ENCODE results near the gene WDR5B.
"Not testable (repeated sequence)": the region's sequence is repeated elsewhere in the genome, so short reads cannot be mapped to it uniquely, and the experiment has no call there.

WDR5B gene

DNA sequence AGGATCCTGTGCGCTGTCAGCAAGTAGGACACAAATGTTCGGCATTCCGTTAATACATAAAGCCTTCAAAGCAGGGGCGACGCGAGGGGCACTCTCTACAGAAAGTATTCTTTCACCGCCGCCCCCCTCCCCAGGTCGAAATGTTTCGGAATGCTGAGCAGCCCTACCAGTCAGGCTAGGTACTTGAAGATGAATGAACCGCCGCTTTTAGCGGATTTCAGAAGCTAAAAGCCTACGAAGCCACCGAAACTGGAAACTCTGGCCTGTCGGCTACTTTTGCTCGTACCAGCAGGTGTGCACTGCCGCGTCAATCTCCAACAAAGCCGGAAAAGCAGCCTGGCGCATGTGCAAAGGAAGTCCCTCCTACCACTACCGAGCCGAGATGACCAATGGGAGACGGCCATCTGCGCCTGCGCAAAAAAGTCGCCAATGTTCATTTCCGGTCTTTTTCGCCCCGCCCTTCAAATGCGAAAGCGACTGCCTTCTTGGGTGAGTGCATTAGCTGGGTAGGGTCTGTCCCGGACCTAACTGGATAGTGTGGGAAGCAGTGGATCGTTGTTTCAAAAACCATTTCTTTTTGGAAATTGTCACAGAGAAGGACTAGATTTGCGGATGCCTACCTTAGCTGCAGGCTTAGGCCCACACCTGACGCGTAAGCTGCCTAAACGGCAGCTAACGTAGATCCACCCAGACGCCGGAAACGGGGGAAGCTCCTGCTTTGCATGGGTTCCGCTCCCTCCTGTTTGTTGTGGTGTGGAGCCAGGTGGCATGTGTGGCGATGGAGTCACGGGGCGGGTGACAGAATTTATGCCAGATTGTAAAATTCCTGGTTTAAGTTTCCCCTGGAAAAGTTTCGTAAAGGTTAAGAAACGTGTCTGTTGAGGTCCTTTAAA lies at the start of gene WDR5B:
Gene WDR5B (minus strand): TSS at position 301 of the 893 bp plus-strand sequence. CDS start 534 bp downstream, outside the sequence.
- peak; percentile 100 for DNase-seq

DNA sequence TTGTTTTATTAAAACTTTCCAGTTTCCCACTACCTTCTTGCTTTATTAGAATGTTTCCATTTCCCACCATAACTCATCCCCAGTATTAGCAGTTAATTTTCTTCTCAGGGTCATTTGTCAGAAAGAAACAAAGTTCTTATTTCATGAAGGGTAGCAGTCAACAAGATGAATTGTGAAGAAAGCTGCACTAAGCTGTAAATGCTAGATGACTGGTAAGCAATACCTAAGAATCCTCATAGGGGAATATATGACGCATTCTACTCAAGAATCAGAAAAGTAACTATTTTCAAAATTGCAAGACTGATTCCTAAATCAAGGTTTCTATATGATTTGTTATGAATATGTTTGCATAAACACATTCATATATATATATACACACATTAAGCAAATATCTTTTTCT lies 48.8 kb upstream of the WDR5B start:
- DNase-seq = no peak

DNA sequence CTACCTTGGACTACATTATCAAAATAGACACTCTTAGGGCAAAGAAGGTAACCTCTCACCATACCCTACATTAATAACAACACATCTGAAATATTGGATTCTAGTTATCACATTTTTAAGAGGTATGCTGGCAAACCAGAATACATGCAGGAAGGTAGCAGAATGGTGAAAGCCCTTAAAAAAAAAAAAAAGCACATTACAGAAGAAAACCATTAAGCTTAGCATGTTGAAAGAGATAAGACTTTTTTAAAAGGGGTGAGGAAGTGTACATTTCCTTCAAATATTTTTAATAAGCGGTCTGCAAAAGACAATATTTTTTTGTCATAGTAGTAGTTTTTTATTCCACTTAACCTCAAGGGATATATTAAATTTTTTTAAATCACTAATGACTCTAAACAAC lies 46.5 kb upstream of the WDR5B start:
- DNase-seq = no peak

DNA sequence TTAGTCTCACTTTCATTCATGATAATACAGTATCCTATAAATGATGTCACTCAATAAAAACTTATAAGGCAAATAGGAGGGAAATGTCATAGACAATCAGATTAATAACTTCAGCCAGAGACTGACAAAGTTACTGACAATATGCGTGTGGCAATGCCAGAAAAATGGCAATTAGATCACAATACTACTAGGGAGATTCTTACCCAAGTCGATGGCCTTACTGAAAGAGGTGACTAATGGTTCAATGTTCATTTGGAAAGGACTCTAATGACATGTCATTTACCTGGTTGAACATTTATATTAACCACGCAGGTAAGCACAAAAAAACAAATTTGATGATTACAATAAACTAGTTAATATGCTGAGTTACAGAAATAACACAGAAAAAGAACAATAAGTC lies 45.9 kb upstream of the WDR5B start:
- DNase-seq = no peak

DNA sequence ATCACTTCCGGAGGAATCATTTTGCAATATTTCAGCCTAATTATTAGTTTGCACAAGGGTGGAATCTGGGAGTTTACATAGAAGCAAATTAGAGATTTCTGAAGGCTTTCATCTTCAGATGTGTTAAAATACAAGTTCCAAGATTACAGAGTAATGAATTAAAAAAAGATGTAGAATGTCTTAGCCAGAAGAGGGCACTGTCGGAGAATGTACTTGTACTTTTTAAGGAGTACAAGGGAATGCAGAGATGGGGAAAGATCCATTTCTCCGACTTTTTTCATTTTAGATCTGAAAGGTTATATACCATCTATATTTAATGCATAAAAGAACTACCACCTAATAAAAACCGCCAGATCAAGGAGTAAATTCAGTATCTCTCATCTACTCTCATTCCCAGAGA lies 43.1 kb upstream of the WDR5B start:
- no peak for DNase-seq

DNA sequence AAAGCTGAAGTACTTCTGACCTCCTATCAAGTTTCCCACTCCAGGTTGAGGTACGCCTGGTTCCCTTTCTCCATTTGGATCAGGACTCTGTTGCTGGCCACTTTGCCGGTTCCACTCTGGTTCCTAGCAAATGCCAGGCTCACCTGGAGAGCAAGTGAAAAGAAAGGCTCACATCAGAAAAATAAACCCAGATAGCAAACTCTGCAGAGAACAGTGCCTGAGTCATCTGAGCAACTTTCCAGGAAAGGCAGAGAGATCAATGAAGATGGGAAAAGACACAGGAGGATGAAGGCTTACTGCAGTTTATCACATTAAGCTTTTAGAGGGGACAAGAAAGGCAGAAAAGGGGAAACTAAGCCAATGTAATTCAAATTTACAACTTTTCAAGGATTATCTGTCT lies 41.8 kb upstream of the WDR5B start:
- DNase-seq = no peak

DNA sequence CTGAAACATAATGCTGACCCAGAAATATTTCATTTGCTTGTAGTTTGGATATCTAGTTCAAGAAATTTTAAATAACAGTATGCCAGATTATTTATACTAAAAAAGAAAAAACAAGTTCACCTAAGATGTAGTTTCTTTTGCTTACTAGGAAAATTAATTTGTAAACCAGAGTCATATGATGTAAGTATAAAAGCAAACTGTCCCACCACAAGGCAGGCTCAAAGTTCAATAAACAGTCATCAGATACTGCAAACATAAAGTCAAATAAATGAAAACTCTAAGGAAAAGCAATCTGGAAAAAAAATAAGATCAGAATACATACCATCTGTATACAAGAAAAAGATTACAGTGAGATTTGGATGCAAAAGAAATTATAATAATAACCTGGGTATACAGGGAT lies 40.2 kb upstream of the WDR5B start:
- no peak for DNase-seq

DNA sequence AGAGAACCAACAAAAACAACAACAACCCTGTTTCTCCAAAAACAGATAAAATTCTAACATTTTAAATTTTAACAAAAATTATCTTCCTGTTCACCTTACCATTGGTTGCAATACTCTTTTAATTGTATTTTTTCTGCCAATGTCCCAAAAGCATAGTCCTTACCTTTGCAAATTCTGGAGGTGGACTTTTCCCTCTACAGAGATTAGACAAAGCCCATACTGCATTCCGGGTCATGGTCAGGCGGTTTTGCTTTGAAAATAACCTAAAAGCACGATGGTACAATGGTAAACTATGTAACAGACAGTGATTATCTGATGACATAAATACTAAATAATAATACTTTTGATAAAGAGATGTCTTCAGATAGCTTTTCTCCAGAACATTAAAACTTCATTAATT lies 35.5 kb upstream of the WDR5B start:
- DNase-seq = no peak

DNA sequence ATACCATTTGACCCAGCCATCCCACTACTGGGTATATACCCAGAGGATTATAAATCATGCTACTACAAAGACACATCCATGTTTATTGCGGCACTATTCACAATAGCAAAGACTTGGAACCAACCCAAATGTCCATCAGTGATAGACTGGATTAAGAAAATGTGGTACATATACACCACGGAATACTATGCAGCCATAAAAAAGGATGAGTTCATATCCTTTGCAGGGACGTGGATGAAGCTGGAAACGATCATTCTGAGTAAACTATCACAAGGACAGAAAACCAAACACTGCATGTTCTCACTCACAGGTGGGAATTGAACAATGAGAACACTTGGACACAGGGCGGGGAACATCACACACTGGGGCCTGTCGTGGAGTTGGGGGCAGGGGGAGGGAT lies 32.4 kb upstream of the WDR5B start:
- not testable (repeated sequence) for DNase-seq

DNA sequence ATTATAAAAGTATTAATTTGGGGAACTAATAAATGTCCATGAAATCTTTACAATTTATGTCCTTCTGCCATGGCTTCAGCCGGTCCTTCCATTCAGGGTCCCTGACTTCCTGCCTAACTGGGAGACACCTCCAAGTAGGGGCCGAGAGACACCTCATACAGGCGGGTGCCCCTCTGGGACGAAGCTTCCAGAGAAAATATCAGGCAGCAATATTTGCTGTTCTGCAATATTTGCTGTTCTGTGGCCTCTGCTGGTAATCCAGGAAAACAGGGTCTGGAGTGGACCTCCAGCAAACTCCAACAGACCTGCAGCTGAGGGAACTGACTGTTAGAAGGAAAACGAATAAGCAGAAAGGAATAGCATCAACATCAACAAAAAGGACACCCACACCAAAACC lies 28.6 kb upstream of the WDR5B start:
- not testable (repeated sequence) for DNase-seq

DNA sequence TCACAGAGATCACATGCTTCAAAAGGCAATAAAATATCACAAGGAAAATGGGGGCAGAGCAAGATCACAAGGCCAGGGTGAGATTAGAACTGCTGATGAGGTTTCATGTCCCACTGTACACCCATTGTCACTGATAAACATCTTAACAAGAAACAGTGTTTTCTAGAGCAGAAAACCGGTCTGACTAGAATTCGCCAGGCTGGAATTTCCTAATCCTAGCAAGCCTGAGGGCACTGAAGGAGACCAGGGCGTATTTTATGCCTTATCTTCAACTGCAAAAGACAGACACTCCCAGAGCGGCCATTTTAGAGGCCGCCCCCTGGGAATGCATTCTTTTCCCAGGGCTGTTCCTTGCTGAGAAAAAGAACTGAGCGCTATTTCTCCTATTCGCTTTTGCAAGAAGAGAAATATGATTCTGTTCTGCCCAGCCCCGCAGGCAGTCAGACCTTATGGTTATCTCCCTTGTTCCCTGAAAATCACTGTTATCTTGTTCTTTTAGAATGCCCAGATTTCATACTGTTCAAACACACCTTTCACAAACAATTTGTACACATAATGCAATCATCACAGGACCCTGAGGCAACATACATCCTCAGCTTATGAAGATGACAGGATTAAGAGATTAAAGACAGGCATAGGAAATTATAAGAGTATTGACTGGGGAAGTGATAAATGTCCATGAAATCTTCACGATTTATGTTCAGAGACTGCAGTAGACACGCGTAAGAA lies 28.1 kb upstream of the WDR5B start:
- not testable (repeated sequence) for DNase-seq

DNA sequence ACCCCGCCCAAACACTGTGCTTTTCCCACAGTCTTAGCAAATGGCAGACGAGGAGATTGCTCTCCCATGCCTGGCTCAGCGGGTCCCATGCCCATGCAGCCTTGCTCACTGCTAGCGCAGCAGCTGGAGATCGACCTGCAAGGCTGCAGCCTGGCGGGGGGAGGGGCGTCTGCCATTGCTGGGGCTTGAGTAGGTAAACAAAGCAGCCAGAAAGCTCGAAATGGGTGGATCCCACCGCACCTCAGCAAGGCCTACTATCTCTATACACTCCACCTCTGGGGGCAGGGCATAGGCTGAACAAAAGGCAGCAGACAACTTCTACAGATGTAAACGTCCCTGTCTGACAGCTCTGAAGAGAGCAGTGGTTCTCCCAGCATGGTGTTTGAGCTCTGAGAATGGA lies 27.2 kb upstream of the WDR5B start:
- no peak for DNase-seq

DNA sequence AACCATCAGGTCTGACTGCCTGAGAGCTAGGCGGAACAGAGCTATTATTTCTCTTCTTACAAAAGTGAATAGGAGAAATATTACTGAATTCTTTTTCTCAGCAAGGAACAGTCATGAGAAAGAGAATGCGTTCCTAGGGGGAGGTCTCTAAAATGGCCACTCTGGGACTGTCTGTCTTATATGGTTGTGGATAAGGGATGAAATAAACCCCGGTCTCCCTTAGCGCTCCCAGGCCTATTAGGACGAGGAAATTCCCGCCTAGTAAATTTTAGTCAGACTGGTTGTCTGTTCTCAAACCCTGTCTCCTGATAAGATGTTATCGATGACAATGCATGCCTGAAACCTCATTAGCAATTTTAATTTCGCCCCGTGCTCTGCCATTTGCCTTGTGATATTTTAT lies 20.1 kb upstream of the WDR5B start:
- no peak for DNase-seq

DNA sequence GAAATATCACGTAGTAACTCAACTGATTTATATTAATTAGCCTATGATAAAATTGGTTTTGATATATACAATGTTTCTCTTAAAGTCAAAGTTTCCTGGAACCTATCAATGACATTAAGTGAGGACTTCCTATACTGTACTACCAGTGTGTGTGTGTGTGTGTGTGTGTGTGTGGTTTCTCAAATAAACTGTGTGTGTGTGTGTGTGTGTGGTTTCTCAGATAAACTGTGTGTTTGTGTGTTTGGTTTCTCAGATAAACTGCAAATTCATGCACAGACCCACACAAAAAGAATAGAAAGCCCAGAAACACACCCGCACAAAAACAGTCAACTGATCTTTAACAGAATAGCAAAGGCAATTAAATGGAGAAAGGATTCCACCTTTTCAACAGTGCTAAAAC lies 14.5 kb upstream of the WDR5B start:
- no peak for DNase-seq

DNA sequence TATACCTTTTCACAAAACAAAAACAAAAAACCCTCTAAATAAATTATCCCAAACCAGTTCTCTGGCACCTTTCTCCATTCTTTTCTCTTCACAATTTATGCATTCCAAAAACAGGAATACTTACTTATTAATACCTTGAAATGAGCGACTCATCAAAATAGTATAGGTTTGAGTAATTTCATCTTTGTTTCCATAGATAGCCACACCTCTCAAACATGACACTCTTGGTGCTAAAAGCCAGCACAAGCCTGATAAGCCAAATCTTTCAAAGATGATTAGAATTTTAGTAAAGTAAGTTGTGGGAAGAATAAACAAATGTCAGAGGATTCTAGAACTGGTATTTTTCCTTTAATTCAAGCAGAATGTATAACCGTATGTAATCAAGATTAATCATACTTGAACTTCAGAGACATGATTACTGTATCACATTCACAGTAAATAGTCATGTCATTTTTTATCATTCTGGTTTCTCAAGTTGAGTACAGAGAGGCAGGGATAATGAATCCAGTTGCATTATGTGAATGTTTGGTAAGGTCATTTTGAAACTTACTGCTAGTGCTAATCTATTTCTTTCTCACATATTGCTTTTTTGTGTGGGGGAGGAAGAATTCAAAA lies 12.1 kb upstream of the WDR5B start:
- no peak for DNase-seq

DNA sequence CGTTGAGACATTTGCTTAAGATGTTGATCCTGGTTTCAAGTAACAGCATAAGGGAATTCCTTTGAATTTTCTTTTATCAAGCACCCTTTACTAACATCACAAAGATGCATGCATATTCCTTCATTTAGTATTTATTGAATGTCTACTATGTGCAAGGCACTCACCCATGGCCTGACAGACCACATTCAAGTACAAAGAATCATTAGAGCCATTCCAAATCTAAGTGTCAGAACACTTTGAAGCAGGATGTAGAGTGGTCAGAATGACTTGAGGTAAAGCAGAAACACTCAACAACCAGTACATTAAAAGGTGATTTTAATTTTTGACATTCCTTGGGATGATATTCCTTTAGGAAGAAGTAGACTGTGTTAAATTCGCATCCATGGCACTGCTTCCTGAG lies 6.0 kb upstream of the WDR5B start:
- DNase-seq = no peak

DNA sequence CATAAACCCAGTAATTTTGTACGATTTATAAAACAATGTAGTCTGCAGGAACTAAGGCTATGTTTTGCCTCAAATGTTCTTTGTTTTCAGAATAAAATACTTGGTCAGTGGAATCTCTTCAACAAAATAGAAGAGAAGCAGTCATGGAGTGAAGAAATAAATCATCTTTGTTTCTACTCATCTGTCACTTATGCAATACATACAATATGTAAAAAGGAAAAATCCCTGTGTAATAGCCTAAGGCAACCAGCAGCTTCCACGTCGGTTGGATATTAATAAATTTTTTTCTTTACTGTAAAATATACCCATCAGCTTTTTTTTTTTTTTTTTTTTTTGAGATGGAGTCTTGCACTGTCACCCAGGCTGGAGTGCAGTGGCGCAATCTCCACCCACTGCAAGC lies 5.2 kb upstream of the WDR5B start:
- no peak for DNase-seq

DNA sequence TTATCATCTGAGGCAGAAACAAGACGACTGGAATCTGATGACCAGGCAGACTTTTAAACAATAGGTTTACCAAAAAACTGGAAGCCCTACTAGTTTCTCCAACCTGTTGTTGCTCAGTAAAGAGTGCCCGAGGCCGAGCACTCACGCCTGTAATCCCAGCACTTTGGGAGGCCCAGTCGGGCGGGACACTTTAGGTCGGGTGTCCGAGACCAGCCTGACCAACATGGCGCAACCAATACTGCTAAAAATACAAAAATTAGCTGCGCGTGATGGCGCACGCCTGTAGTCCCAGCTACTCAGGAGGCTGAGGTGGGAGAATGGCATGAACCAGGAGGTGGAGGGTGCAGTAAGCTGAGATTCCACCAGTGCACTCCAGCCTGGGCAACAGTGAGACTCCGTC lies 1.1 kb upstream of the WDR5B start:
- DNase-seq = no peak

DNA sequence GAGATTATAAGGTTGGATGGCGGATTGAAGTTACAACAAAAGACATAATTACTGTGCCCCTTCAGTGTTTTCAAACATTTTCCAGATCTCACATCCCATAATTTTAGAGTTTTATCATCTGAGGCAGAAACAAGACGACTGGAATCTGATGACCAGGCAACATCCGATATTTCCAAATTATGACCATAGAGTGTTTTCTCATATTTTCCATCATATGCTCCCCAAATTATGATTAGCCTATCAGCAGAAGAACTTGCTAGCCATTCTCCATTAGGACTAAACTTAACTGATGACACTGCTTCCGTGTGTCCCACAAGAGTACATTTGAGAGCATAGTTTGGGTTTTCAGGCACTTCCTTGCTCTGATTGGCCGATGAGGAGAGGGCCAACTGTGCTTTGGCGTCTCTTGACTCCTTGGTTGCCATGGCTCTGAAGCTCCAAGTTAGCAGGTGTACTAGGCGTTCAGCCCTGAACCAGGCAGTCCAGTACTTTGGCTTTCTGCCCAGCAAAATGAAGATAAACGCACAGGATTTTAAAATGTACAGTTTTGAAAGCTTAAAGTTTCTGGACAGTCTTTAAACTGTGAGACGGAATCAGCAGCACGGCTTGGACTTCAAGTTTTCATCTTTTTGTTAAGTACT lies 638 bp downstream of the WDR5B start:
- peak; percentile 54 to 60 for DNase-seq

DNA sequence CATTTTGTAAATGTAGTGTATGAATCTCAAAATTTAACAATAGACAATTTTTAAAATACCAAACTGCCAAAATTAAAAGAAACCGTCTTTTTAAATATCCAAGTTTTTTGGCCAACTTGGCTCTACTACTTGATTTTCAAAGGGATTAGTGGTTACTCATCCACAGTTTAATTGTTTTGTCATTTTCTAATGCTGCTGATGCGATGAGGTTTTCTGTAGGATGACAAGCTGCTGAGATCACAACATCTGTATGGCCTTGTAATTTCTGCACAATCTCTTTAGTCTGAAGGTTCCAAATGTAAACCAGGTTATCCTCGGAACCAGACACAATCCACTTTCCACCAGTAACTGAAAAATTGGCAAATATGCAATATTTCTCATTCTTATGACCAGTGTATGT lies 1.5 kb downstream of the WDR5B start:
- no peak for DNase-seq

DNA sequence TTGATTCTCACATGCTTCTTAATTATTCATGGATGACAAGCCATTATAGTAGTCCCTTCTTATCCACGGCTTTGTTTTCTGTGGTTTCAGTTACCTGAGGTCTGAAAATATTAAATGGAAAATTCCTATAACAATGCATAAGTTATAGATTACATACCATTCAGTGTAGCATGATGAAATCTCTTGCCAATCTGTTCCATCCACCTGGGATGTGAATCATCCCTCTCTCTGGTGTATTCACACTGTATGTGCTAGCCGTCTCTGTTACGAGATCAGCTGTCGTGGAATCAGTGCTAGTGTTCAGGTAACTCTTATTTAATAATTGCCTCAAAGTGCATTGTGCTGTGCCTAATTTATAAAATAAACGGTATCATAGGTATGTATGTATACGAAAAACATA lies 5.2 kb downstream of the WDR5B start:
- no peak for DNase-seq

DNA sequence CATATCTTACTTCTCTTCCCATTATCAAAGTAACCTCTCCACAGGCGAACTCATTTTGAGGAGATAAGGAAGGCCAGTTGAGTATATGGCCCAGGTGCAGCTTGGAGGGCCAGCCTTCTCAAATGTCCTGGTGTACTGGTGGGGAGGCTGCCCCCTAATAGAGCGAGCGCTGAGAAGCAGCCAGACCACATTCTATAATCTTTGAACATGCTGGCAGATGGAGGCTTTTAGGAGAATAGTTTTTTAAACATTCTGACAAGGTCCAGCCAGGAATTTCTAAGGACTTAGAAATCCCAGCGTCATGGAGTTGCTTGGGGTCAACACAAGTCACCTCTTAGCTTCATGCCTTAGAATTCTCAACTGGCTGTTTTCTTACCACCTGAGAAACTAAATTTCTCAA lies 5.8 kb downstream of the WDR5B start:
- no peak for DNase-seq

DNA sequence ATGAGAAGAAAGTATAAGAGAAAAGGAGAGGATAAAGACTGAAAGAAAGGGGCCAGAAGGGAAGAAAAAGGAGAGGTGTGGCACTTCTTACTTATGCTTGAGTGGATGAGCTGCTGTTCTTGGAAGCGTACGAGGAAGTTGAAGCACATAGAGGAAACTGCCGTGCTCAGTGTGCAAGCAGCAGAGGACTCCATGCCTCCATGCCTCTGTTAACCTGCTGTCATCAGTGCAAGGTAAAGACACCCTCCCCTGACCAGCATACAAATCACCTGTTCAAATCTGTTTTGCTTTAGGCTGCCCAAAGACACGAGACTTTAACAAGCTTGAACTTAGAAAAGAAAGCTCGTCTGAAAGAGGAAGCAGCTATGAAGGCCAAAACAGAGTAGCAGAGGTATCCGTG lies 6.4 kb downstream of the WDR5B start:
- DNase-seq = no peak
